IPS-20b (cell line): Measurements from ENCODE around the gene PTCD3.
A peak's percentile ranks its signal among the peaks of the same experiment; 100 is the strongest.

Experiments
- H3K27ac ChIP-seq: one replicate; pipeline ENCODE4 v1.5.1; 2013; ENCODE audit warnings: low read length
- H3K27me3 ChIP-seq: 2 replicates; pipeline ENCODE4 v1.6.1; 2013; ENCODE audit warnings: mild to moderate bottlenecking, low read length, inconsistent platforms; ENCODE audit not compliant: insufficient read depth
- H3K36me3 ChIP-seq: 2 replicates; pipeline ENCODE4 v1.6.1; 2013; ENCODE audit warnings: low read depth, mild to moderate bottlenecking, inconsistent platforms, low read length, moderate library complexity; ENCODE audit not compliant: insufficient read depth
- H3K4me1 ChIP-seq: 2 replicates; pipeline ENCODE4 v1.6.1; 2013; ENCODE audit warnings: mild to moderate bottlenecking, control low read depth, inconsistent platforms, low read length, moderate library complexity; ENCODE audit not compliant: insufficient read depth
- H3K4me3 ChIP-seq: 2 replicates; pipeline ENCODE4 v1.5.1; 2013; ENCODE audit warnings: mild to moderate bottlenecking, low read length, inconsistent platforms
- H3K9ac ChIP-seq: 2 replicates; pipeline ENCODE4 v1.6.1; 2013; ENCODE audit warnings: low read depth, mild to moderate bottlenecking, inconsistent platforms, low read length, moderate library complexity
- H3K9me3 ChIP-seq: 2 replicates; pipeline ENCODE4 v1.6.1; 2013; ENCODE audit warnings: mild to moderate bottlenecking, low read depth, low read length, inconsistent platforms; ENCODE audit not compliant: insufficient read depth

The PTCD3 gene

GRCh38 chr2:86094229-86094628 is 11.8 kb upstream of the PTCD3 start:
- Histone ChIP-seq H3K36me3 (peaks cover 88% of the 10 kb centered on the region), H3K9me3 (no peaks in the 10 kb centered on the region), H3K4me3 (no peak overlapping the region), H3K9ac (no peak overlapping the region), H3K27ac (no peak overlapping the region), H3K27me3 (no peaks in the 10 kb centered on the region), H3K4me1 (no peaks in the 10 kb centered on the region)

- Histone ChIP-seq H3K9me3 (no peaks in the 10 kb centered on the region), H3K36me3 (peaks cover 95% of the 10 kb centered on the region)
These were observed 8.7 kb upstream of the PTCD3 start for GRCh38 chr2:86097114-86097896.

GRCh38 chr2:86097913-86098312 is 8.1 kb upstream of the PTCD3 start:
- no peaks in the 10 kb centered on the region for H3K27me3 ChIP-seq
- H3K4me1 ChIP-seq, result no peaks in the 10 kb centered on the region
- H3K36me3 ChIP-seq, result peaks cover 95% of the 10 kb centered on the region
- no peak overlapping the region for H3K27ac ChIP-seq
- H3K4me3 ChIP-seq, result no peak overlapping the region
- H3K9ac ChIP-seq, result no peak overlapping the region
- no peaks in the 10 kb centered on the region for H3K9me3 ChIP-seq

More at GRCh38 chr2:86097114-86097896, 8.7 kb upstream of the PTCD3 start:
- H3K27ac ChIP-seq, result no peak overlapping the region
- H3K4me3 ChIP-seq, result no peak overlapping the region
- no peak overlapping the region for H3K9ac ChIP-seq
- H3K4me1 ChIP-seq, result no peaks in the 10 kb centered on the region
- no peaks in the 10 kb centered on the region for H3K27me3 ChIP-seq

GRCh38 chr2:86102157-86102556 is 3.9 kb upstream of the PTCD3 start:
- Histone ChIP-seq H3K36me3 (peaks cover 65% of the 10 kb centered on the region), H3K4me1 (no peaks in the 10 kb centered on the region), H3K27ac (no peak overlapping the region), H3K9me3 (no peaks in the 10 kb centered on the region), H3K9ac (no peak overlapping the region), H3K4me3 (no peak overlapping the region), H3K27me3 (no peaks in the 10 kb centered on the region)

- Histone ChIP-seq H3K9me3 (no peaks in the 10 kb centered on the region), H3K27me3 (no peaks in the 10 kb centered on the region), H3K27ac (peak within 1 kb of the TSS; percentile 59), H3K9ac (peak within 1 kb of the TSS; percentile 96), H3K36me3 (peaks cover 64% of the 10 kb centered on the region), H3K4me1 (no peaks in the 10 kb centered on the region), H3K4me3 (peak within 1 kb of the TSS; percentile 95)
These were observed 625 bp upstream of the PTCD3 start, which contains the start of gene POLR1A for GRCh38 chr2:86105252-86105968. POLR1A (minus strand) TSS chr2:86105886; CDS start chr2:86105776, 110 bp downstream.

GRCh38 chr2:86107031-86107430 is 996 bp downstream of the PTCD3 start:
- Histone ChIP-seq H3K4me1 (no peaks in the 10 kb centered on the region), H3K9me3 (no peaks in the 10 kb centered on the region), H3K36me3 (peaks cover 65% of the 10 kb centered on the region), H3K27me3 (no peaks in the 10 kb centered on the region), H3K4me3 (peak overlapping the region; percentile 95), H3K27ac (no peak overlapping the region), H3K9ac (peak overlapping the region; percentile 96)

- Histone ChIP-seq H3K9ac (no peak overlapping the region), H3K9me3 (no peaks in the 10 kb centered on the region), H3K27ac (no peak overlapping the region), H3K4me3 (no peak overlapping the region), H3K27me3 (no peaks in the 10 kb centered on the region), H3K36me3 (peaks cover 98% of the 10 kb centered on the region), H3K4me1 (peaks cover 8% of the 10 kb centered on the region)
These were observed 12.1 kb downstream of the PTCD3 start for GRCh38 chr2:86118130-86118529.

- peaks cover 100% of the 10 kb centered on the region for H3K36me3 ChIP-seq
- no peaks in the 10 kb centered on the region for H3K9me3 ChIP-seq
- no peak overlapping the region for H3K9ac ChIP-seq
- no peak overlapping the region for H3K4me3 ChIP-seq
- no peaks in the 10 kb centered on the region for H3K27me3 ChIP-seq
- H3K4me1 ChIP-seq, result no peaks in the 10 kb centered on the region
- no peak overlapping the region for H3K27ac ChIP-seq
These were observed 17.4 kb downstream of the PTCD3 start for GRCh38 chr2:86123328-86123925.

- no peak overlapping the region for H3K9ac ChIP-seq
- H3K27ac ChIP-seq, result no peak overlapping the region
- H3K27me3 ChIP-seq, result no peaks in the 10 kb centered on the region
- H3K9me3 ChIP-seq, result no peaks in the 10 kb centered on the region
- no peaks in the 10 kb centered on the region for H3K4me1 ChIP-seq
- H3K4me3 ChIP-seq, result no peak overlapping the region
- peaks cover 100% of the 10 kb centered on the region for H3K36me3 ChIP-seq
These were observed 18.6 kb downstream of the PTCD3 start for GRCh38 chr2:86124683-86125082.

- H3K4me1 ChIP-seq, result no peaks in the 10 kb centered on the region
- no peak overlapping the region for H3K9ac ChIP-seq
- peaks cover 100% of the 10 kb centered on the region for H3K36me3 ChIP-seq
- no peak overlapping the region for H3K4me3 ChIP-seq
- no peaks in the 10 kb centered on the region for H3K27me3 ChIP-seq
- no peaks in the 10 kb centered on the region for H3K9me3 ChIP-seq
- H3K27ac ChIP-seq, result no peak overlapping the region
These were observed 28.7 kb downstream of the PTCD3 start for GRCh38 chr2:86134709-86135108.

- Histone ChIP-seq H3K36me3 (peaks cover 100% of the 10 kb centered on the region), H3K27me3 (no peaks in the 10 kb centered on the region), H3K4me3 (no peak overlapping the region), H3K9ac (no peak overlapping the region), H3K9me3 (no peaks in the 10 kb centered on the region), H3K4me1 (no peaks in the 10 kb centered on the region), H3K27ac (no peak overlapping the region)
These were observed 29.6 kb downstream of the PTCD3 start for GRCh38 chr2:86135653-86136052.
